ENCODE measurements around the gene CTSL. TPM values are rescaled to one million over a fixed set of nuclear protein-coding genes. Genes with fewer than 3 reads are reported as not detected.
"Not testable (repeated sequence)": the region's sequence is repeated elsewhere in the genome, so short reads cannot be mapped to it uniquely, and the experiment has no call there.

Gene CTSL
- total RNA-seq, 1 experiment from 2014 or later: 229 TPM

GRCh38 chr9:87720173-87720572, 5.7 kb upstream of the CTSL start:
- no peak for DNase-seq (ENCODE audit: low spot score)

DNA sequence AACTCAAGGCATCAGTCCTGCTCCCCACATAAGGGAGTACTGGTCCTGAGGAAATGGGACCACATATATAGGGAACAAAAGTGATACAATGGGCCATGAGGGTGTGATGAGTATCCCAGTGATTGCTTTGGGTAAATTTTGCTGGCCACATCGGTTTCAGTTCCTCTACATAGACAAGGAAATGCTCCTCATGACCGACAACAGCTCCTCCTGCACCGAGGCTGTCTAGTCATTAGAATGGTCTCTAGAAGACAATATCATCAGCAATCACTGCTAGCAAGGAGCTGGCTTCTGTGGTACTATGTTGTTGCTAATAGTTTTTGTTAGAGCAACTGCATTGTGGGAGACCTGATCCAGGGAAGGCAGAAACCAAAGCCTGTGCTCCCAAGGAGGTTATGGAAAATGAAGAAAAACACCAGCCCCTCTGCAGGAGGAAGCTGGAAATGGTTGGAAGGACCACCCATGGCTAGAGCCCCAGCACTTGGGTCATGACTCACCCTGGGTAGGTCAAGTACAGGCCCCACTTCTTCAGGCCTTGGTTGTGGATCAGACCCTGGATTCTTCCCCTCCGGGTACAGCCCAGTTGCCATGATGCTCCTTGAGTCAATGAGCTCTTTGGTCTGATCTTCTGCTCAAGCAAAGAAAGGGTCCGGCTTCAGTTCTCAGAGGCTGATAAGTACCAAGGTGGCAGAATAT, 3.4 kb upstream of the CTSL start:
- no peak for DNase-seq (ENCODE audit: low spot score)

GRCh38 chr9:87725356-87725899, 491 bp upstream of the CTSL start:
- DNase-seq (ENCODE audit: low spot score): no peak

DNA sequence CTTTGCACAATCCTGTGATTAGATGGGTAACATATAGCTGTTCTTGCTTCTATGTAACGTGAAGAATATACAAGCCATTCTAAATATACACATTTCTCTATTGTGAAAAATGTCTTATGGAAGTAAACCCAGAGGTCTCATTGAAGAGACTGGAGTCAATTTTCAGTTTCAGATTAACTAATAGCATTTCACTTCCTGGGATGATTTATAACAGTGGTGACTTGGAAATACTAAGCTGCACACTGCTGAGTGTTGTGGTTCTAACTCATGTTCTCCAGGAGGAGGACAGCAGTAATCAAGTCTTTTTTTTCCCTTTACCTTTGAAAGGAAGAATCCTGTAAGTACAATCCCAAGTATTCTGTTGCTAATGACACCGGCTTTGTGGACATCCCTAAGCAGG, 3.3 kb downstream of the CTSL start:
- no peak for DNase-seq (ENCODE audit: low spot score)

DNA sequence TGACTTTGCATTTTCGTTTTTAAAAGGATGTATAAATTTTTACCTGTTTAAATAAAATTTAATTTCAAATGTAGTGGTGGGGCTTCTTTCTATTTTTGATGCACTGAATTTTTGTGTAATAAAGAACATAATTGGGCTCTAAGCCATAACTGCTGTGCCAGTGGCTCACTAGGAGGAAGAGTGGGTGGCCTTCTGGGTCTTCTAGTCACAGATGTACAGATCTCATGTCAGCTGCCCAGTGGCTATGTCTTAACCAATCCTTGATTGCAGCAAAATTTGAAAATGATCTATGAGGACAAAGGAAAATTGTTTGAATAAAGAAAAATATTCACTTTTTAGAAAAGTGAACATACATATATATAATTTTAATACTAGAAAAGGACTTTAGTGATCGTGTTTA, 5.4 kb downstream of the CTSL start:
- DNase-seq (ENCODE audit: low spot score): no peak

- DNase-seq (ENCODE audit: low spot score): no peak
Observed at GRCh38 chr9:87732344-87732743, 6.4 kb downstream of the CTSL start.

GRCh38 chr9:87732756-87733155, 6.8 kb downstream of the CTSL start:
- DNase-seq (ENCODE audit: low spot score): no peak

GRCh38 chr9:87733273-87734052, 7.5 kb downstream of the CTSL start:
- DNase-seq (ENCODE audit: low spot score): no peak

- DNase-seq (ENCODE audit: low spot score): no peak
Observed at GRCh38 chr9:87734106-87734505, 8.2 kb downstream of the CTSL start.

DNA sequence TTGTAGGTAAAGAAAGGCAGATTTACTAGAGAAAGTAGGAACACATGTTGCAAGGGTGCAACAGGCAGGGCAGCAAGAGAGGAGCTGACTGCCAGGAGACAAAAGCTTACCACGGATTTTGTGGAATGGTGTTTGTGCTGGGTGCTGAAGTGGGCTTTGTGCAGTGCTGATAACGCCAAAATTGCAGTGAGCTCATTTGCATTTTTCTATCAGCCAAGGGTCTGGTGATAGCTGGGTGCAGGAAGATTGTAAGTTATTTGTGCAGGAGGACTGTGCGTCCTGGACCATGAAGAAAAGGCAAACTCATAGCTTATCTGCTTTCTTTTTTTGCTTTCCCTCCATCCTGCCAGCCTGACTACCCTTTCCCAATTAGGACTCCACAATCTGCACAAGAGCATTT, 13.6 kb downstream of the CTSL start:
- DNase-seq (ENCODE audit: low spot score): no peak

- DNase-seq (ENCODE audit: low spot score): no peak
Observed at GRCh38 chr9:87740209-87740608, 14.3 kb downstream of the CTSL start.

DNA sequence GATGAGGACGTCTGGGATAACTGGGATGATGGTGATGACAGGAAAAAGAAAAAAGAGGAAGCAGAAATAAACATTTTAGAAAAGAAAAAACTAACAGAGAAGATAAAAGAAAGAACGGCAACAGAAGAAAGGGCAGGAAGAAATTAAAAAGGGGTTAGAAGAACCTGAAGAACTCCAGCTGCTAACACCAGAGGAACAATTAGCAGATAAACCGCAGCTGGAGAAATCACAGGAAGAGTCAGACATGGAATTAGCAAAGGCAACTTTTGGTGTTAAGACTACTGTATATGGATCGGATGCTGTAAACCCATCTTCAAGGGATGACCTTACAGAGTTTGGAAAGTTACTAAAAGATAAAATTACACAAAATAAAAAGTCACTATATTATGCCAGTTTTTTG, 15.4 kb downstream of the CTSL start:
- DNase-seq (ENCODE audit: low spot score): no peak

DNA sequence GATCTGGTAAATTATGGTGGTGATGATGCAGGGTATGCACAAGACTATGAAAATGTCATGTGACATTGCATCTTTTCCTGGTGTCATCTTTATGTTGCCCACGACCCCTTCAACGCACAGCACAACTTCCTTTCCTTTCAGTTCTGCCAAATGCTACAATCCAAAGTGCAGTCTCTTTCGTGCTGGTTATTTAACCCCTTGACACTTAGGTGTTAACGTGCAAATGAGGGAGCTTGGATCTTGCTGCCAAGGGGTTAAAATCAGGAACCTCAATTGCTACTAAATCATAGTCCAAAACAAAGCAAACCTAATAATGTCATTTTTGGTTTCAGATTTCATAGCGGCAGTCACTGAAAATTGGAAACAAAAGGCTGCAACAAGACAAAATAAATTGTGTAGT, 16.0 kb downstream of the CTSL start:
- DNase-seq (ENCODE audit: low spot score): no peak

- DNase-seq (ENCODE audit: low spot score): no peak
Observed at GRCh38 chr9:87742813-87743428, 17.0 kb downstream of the CTSL start.

DNA sequence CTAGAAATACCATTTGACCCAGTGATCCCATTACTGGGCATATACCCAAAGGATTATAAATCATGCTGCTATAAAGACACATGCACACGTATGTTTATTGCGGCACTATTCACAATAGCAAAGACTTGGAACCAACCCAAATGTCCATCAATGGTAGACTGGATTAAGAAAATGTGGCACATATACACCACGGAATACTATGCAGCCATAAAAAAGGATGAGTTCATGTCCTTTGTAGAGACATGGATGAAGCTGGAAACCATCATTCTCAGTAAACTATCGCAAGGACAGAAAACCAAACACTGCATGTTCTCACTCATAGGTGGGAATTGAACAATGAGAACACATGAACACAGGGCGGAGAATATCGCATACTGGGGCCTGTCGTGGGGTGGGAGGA, 18.3 kb downstream of the CTSL start:
- not testable (repeated sequence) for DNase-seq (ENCODE audit: low spot score)

GRCh38 chr9:87746186-87746585, 20.3 kb downstream of the CTSL start:
- no peak for DNase-seq (ENCODE audit: low spot score)

- DNase-seq (ENCODE audit: low spot score): no peak
Observed at GRCh38 chr9:87748881-87749280, 23.0 kb downstream of the CTSL start.

GRCh38 chr9:87749335-87750035, 23.6 kb downstream of the CTSL start:
- DNase-seq (ENCODE audit: low spot score): no peak

- DNase-seq (ENCODE audit: low spot score): no peak
Observed at GRCh38 chr9:87750726-87751125, 24.8 kb downstream of the CTSL start.

- no peak for DNase-seq (ENCODE audit: low spot score)
Observed at GRCh38 chr9:87751423-87751822, 25.5 kb downstream of the CTSL start.

DNA sequence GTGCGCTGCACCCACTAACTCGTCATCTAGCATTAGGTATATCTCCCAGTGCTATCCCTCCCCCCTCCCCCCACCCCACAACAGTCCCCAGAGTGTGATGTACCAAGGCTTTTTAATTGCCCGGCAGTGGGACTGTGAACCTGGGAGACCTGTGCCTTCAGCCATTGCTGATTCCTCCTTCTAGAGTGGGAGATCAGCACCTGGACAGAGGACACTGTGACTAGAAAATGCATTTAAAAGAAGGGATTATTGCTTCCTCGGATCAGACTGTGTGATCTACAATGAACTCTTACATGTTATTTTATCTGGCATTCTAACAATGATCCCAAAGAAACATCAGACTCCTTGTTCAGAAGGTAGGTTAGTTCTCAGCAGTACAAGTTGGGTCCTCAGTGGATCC, 25.9 kb downstream of the CTSL start:
- DNase-seq (ENCODE audit: low spot score): no peak

DNA sequence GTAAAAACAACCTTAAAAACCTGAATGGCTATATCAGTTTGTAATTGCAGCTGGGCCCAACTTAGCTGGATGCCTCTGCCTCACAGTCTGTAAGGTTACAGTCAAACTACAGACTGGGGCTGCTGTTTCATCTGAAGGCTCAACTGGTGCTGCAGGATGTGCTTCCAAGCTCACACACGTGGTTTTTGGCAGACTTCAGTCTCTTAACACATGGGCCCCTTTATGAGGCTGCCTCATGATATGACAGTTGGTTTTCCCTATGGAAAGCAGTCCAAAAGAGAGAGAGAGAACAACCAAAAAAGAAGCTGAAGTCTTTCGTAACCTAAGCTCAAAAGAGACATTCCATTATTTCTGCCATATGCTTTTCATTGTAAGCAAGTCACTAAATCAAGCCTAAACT, 27.4 kb downstream of the CTSL start:
- no peak for DNase-seq (ENCODE audit: low spot score)
